SK-N-SH (cell line): ENCODE data around the gene SHISA4.

Source experiments
- CHD2 ChIP-seq: fragments of 150-350 bp; IDR thresholded peaks from 2 replicates; pipeline ENCODE4 v1.6.1; 2018; ENCODE audit warnings: low read length; ENCODE audit not compliant: partially characterized antibody
- CTCF ChIP-seq: fragments of 200-600 bp; sonication (generic); IDR thresholded peaks from 2 replicates; pipeline ENCODE4 v1.6.1; 2017; ENCODE audit warnings: antibody characterized with exemption, mild to moderate bottlenecking, moderate library complexity
- EZH2phosphoT487 ChIP-seq: fragments of 200-600 bp; sonication (generic); IDR thresholded peaks from 2 replicates; pipeline ENCODE4 v1.6.1; 2017; ENCODE audit warnings: low read depth, mixed run types, mild to moderate bottlenecking, antibody characterized with exemption, moderate library complexity, borderline replicate concordance
- IRF3 ChIP-seq: fragments of 150-350 bp; IDR thresholded peaks from 2 replicates; pipeline ENCODE4 v1.6.1; 2016; ENCODE audit warnings: mild to moderate bottlenecking, low read depth, low read length
- MEF2A ChIP-seq: IDR thresholded peaks from 2 replicates; pipeline ENCODE4 v1.4.0; 2012; ENCODE audit warnings: low read depth, borderline replicate concordance
- NFIC ChIP-seq: IDR thresholded peaks from 2 replicates; pipeline ENCODE4 v1.4.0; 2012; ENCODE audit warnings: borderline replicate concordance
- NRF1 ChIP-seq: IDR thresholded peaks from 2 replicates; pipeline ENCODE4 v1.6.1; 2012; ENCODE audit warnings: low read depth, mild to moderate bottlenecking, low read length
- POLR2AphosphoS5 ChIP-seq: IDR thresholded peaks from 2 replicates; pipeline ENCODE4 v1.6.1; 2012; ENCODE audit warnings: low read depth, low read length
- RAD21 ChIP-seq: IDR thresholded peaks from 2 replicates; pipeline ENCODE4 v1.6.1; 2012; ENCODE audit warnings: mild to moderate bottlenecking, low read length
- REST ChIP-seq: IDR thresholded peaks from 2 replicates; pipeline ENCODE4 v1.6.1; 2012; ENCODE audit warnings: mild to moderate bottlenecking, low read depth, low read length, moderate library complexity
- RXRA ChIP-seq: IDR thresholded peaks from 2 replicates; pipeline ENCODE4 v1.4.0; 2012; ENCODE audit warnings: low read depth, mild to moderate bottlenecking, borderline replicate concordance
- TAF1 ChIP-seq: IDR thresholded peaks from 2 replicates; pipeline ENCODE4 v1.6.1; 2012; ENCODE audit warnings: low read depth, mild to moderate bottlenecking, low read length, moderate library complexity, borderline replicate concordance

GRCh38 chr1:201848230-201848629 is 40.5 kb upstream of the SHISA4 start:
- TF ChIP-seq CTCF (no peak), TAF1 (no peak), POLR2AphosphoS5 (no peak), IRF3 (no peak), NRF1 (no peak), RAD21 (no peak), NFIC (no peak), EZH2phosphoT487 (no peak), CHD2 (no peak), REST (no peak), MEF2A (no peak), RXRA (no peak)
